CD4-positive, alpha-beta T cell treated with Interleukin-12 subunit alpha and Interleukin-12 subunit beta, for 1 hour (primary cell): ENCODE measurements around the gene SPHK2.
"Not testable (repeated sequence)": the region's sequence is repeated elsewhere in the genome, so short reads cannot be mapped to it uniquely, and the experiment has no call there.

ENCODE experiments used
- DNase-seq: peaks from one replicate; pipeline ENCODE4 v3.0.0-alpha.2; 2020

Gene SPHK2

DNA sequence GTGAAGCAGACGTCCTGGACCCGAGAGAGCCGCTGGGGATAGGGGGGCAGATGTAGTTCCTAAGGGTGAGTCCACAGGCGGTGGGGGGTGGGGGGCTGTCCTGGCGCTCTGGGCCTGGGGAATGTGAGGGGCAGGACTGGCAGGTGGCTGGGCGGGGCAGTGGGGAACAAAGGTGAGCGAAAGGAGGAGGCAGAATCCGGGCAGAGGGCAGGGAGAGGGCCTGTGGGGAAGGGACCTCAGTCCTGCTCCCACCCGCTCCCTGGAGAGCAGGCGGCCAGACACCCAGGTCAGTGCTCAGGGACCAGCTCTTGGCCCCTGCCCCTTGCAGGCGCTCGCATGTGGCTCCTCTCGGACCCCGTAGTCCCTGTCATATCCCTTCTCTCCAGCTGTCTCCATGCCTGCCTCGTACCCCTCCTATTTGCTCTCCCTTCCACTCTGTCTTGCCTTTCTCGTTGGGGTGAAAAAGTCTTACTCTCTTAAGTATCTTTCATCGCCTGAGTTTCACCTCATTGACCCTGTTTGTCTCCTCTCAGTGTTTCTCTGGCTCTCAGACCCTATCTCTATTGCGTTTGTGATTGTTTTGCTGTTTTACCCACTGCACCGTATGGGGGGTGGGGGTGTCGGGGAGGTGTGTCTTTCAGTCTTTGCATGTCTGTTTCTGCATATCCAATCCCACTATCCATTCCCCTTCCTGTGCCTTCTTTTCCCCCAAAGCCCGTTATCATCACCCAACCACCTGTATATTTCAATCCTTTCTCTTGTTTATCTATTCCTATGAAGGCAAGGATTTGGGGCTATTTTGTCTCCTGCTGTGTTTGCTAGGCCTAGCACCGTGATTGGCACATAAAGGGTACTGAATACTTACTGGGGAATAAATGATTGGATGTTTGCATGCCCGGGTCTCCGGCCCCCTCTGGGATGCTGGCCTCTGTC, 5.8 kb downstream of the SPHK2 start:
- no peak for DNase-seq

DNA sequence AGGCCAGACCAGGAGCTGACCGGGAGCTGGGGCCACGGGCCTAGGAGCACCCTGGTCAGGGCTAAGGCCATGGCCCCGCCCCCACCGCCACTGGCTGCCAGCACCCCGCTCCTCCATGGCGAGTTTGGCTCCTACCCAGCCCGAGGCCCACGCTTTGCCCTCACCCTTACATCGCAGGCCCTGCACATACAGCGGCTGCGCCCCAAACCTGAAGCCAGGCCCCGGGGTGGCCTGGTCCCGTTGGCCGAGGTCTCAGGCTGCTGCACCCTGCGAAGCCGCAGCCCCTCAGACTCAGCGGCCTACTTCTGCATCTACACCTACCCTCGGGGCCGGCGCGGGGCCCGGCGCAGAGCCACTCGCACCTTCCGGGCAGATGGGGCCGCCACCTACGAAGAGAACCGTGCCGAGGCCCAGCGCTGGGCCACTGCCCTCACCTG, 6.6 kb downstream of the SPHK2 start:
- DNase-seq = no peak

DNA sequence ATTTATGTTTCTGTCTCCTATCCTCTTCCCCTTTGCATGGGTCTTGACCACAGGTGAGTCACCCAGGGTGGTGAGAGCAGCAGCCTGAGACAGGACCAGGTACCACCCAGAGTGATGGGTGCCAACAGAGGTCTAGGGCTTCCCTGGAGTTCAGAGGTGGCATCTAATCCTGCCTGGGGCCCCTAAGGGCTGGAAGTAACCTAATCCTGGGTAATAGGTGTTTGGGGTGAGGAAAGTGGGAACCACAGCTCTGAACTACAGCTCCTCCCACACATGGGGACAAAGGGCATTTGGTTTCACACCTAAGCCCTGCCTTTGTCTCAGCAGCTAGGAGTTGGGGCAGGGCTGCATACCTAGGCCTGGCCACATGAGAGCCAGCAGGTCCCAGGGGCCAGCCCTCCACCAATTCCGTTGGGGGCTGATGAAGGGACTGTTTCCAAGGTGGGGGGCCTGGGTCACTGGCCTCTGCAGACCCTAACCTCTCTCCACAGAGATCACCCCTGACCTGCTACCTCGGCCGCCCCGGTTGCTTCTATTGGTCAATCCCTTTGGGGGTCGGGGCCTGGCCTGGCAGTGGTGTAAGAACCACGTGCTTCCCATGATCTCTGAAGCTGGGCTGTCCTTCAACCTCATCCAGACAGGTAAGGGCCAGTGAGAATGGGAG, 8.0 kb downstream of the SPHK2 start:
- no peak for DNase-seq

DNA sequence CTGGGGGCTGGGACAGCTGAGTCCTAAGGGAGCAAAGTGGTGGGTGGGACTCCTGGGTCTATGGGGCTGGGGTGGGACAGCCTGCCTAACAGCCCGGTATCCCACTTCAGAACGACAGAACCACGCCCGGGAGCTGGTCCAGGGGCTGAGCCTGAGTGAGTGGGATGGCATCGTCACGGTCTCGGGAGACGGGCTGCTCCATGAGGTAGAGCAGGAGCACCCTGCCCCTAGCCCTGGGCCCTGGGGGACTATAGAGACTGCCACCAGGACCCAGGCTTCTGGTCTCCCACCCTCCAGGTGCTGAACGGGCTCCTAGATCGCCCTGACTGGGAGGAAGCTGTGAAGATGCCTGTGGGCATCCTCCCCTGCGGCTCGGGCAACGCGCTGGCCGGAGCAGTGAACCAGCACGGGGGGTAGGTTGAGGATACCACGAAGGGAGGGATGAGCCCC, 8.6 kb downstream of the SPHK2 start:
- DNase-seq = no peak

DNA sequence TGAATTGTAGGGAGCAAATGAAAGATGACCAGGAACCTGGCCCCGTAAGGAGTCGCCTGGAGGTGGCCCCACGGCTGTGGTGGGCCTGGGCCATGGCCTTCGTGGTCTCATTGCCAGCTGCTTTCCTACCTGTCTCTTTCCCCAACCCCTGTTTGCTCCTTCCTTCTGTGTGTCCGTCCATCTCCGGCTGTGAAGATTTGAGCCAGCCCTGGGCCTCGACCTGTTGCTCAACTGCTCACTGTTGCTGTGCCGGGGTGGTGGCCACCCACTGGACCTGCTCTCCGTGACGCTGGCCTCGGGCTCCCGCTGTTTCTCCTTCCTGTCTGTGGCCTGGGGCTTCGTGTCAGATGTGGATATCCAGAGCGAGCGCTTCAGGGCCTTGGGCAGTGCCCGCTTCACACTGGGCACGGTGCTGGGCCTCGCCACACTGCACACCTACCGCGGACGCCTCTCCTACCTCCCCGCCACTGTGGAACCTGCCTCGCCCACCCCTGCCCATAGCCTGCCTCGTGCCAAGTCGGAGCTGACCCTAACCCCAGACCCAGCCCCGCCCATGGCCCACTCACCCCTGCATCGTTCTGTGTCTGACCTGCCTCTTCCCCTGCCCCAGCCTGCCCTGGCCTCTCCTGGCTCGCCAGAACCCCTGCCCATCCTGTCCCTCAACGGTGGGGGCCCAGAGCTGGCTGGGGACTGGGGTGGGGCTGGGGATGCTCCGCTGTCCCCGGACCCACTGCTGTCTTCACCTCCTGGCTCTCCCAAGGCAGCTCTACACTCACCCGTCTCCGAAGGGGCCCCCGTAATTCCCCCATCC, 9.4 kb downstream of the SPHK2 start:
- DNase-seq = no peak

DNA sequence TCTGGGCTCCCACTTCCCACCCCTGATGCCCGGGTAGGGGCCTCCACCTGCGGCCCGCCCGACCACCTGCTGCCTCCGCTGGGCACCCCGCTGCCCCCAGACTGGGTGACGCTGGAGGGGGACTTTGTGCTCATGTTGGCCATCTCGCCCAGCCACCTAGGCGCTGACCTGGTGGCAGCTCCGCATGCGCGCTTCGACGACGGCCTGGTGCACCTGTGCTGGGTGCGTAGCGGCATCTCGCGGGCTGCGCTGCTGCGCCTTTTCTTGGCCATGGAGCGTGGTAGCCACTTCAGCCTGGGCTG, 9.9 kb downstream of the SPHK2 start:
- DNase-seq = no peak

DNA sequence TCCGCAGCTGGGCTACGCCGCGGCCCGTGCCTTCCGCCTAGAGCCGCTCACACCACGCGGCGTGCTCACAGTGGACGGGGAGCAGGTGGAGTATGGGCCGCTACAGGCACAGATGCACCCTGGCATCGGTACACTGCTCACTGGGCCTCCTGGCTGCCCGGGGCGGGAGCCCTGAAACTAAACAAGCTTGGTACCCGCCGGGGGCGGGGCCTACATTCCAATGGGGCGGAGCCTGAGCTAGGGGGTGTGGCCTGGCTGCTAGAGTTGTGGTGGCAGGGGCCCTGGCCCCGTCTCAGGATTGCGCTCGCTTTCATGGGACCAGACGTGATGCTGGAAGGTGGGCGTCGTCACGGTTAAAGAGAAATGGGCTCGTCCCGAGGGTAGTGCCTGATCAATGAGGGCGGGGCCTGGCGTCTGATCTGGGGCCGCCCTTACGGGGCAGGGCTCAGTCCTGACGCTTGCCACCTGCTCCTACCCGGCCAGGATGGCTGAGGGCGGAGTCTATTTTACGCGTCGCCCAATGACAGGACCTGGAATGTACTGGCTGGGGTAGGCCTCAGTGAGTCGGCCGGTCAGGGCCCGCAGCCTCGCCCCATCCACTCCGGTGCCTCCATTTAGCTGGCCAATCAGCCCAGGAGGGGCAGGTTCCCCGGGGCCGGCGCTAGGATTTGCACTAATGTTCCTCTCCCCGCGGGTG, 10.4 kb downstream of the SPHK2 start:
- no peak for DNase-seq

DNA sequence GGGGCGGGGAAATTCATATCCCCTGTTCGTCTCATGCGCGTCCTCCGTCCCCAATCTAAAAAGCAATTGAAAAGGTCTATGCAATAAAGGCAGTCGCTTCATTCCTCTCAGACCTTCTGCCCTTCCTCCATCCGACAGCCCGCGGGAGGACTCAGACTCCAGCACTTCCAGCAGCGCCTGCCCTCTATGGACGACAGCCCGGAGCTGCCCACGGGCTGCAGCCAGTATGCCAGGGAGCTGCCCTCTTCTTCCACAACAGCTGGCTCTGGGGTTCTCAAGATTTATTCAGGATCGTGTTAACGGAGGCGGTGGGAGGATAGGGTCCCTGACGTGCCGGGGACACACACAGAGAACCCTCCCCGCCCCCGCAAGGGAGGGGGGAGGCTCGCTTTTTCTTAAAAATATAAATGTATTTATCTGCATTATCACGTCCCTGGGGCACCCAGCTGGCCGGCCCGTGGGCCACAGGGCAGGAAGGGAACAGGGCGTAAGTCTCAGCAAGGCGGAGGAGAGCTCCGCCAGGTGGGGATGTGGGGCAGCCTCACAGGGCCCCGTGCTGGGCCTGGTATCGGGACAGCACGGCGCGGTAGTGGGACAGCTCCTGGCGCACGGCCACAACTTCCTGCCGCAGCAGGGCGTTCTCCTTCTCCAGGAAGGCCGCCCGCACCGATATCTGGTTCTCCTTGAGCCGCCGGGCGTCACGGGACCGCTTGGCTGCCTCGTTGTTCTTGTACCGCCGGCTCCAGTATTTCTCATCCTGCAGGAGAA, 11.2 kb downstream of the SPHK2 start:
- no peak for DNase-seq

DNA sequence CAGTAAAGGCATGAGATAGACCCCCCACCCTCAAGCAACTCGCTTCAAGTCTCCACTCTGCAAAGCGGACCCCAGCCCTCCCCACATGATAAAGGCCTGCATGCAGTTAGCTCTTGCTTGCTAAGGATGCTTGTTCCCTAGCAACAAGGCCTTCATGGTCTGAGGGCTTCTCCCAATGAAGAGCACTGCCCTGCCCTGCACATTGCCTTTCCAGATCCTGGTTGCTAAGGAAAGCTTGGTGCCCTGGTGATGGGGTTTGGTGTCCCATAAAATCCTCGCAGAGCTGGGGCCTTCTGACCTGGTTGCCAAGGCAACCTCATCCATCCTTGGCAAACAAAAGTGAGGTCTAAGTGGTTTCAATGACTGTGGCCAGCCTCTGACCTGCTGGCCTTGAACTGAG, 11.9 kb downstream of the SPHK2 start:
- DNase-seq = no peak

DNA sequence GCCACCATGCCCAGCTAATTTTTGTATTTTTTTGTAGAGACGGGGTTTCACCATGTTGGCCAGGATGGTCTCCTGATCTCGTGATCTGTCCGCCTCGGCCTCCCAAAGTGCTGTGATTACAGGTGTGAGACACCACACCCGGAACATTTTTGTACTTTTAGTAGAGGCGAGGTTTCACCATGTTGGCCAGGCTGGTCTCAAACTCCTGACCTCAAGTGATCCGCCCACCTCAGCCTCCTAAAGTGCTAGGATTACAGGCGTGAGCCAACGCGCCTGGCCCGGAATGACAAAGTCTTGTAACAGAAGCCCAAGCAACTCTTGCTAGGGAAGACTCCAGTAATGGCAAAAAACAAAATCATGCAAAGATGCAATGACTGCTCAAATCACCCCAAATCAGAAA, 13.0 kb downstream of the SPHK2 start:
- DNase-seq = not testable (repeated sequence)

DNA sequence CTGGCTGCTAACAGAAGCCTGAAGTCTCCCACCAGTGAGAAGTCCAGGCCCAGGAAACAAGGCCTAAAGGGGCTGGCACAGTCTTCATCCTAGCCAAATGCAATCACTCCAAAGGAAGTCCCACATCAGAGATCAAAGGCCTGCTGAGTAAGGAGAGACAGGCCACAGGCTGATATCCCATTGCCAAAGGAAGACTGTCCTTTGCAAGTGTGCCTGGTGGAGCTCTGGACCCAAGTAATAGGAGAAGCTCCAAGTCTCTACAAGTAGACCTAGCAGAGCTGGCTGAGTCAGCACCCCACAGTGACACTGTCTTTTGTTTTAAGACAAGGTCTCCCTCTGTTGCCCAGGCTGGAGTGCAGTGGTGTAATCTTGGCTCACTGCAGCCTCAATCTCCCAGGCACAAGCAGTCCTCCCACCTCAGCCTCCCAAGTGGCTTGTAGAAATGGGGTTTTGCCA, 13.4 kb downstream of the SPHK2 start:
- DNase-seq = no peak

DNA sequence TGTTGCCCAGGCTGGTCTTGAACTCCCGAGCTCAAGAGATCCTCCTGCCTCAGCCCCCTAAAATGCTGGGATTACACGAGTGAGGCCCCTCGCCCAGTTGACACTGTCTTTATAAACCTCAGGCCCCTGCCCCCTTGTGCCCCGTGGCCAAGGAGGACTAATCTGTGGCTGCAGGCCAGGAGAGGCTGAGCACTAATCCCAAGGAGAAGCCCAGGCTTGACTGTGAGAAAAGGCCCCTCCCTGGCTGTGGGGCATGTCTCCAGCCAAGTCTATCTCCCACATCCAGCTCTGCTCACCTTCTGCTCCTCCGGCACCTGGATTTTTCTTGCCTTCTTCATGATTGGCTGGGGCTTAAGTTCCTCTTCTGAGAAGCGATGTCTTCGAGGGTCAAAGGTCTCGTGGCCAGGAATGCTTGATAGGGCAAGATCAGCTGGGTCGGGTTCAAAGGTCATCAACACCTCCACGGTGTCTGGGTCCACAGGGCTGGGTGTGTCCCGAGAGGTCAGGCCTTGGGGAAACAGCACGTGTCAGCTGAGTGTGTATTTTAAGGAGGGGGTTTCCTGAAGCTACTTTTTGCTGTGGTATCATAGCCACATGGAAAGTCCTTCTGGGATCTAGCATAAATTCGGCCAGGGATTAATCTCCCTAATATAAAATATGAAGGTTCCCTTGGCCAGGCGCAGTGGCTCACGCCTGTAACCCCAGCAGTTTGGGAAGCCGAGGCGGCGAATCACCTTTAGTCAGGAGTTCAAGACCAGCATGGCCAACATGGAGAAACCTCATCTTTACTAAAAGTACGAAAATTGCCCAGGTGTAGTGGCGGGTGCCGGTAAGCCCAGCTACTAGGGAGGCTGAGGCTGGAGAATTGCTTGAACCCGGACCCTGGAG, 14.1 kb downstream of the SPHK2 start:
- no peak for DNase-seq

DNA sequence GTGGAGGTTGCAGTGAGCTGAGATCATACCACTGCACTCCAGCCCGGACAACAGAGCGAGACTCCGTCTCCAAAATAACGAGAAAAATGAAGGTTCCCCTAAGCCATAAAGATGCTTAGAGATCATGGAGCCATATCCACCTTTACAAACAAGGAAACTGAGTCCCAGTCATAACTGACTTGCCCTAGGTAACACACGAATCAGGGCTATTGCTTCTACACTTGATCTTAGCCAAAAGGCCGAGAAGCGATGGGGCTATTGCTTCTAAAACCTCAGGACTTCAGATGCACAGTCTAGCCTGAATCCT, 14.7 kb downstream of the SPHK2 start:
- no peak for DNase-seq

DNA sequence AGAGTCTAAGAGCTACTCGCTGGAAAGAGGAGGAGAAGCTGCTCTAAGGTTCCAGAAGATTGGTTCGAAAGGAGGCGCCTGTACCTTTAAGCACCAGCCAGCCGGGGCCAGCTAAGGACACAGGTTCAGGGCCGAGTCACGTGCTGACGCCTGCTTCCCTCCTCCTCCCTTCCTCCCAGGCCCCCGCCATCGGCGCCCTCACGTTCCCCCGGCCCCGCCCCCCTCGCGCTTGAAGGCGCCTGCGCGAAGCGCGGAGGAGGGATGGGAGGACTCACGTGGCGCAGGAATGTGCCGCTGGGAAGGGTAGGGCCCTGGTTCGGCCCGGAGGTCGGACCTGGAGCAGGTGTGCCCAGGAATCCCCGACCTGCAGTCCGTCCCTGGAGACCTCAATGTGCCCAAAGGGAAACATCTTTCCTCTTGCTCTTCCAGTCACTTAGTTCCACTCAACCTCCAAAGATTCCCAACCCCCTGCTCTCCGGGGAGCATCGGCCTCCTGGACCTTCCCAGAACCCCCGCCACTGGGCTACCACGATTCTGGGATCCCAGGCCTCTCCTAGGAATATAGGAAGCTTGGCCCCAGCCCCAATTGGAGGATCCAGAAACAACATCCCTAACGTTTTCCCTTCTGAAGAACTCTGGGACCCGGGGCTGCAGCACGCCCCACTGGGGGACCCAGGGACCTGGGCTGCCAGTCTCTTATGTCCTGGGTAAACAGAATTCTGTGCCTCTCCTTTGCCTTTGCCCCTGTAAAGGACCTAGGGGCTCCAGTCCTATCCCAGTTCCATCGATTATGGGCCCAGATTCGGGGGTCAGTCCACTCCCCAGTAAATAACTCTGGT, 15.3 kb downstream of the SPHK2 start:
- DNase-seq = peak; percentile 93

DNA sequence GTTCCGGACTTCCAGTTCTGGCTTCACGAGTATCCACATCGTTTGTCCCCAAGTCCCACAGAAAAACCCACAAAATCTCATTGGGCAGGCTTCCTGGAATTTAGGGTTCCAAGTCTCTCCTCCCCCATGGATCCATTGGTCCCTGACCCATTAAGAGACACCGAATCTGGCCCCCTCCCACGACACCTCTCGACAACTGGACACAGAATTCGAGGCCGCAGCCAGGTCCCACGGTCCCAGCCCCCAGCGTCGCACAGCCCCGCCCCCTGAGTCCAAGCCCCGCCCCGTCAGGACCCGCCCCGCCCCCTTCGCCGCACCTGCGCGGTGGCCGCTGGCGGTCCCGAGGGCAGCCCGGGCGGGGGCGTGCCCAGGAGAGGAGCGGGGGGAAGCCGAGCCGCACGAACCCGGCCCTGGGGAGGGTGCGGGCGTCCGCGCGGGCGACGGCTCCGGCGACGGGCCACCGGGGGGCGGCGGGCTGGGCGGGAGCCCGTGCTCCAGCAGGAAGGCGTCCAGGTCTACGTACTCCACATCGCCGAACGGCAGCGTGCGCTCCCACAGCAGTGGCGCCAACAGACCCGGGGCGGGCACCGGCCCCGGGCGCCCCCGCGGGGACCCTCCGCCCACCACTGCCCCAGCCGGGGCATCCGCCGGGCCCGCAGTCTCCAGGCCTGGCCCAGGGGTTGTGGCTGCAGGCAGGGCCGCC, 16.1 kb downstream of the SPHK2 start:
- peak; percentile 77 for DNase-seq

DNA sequence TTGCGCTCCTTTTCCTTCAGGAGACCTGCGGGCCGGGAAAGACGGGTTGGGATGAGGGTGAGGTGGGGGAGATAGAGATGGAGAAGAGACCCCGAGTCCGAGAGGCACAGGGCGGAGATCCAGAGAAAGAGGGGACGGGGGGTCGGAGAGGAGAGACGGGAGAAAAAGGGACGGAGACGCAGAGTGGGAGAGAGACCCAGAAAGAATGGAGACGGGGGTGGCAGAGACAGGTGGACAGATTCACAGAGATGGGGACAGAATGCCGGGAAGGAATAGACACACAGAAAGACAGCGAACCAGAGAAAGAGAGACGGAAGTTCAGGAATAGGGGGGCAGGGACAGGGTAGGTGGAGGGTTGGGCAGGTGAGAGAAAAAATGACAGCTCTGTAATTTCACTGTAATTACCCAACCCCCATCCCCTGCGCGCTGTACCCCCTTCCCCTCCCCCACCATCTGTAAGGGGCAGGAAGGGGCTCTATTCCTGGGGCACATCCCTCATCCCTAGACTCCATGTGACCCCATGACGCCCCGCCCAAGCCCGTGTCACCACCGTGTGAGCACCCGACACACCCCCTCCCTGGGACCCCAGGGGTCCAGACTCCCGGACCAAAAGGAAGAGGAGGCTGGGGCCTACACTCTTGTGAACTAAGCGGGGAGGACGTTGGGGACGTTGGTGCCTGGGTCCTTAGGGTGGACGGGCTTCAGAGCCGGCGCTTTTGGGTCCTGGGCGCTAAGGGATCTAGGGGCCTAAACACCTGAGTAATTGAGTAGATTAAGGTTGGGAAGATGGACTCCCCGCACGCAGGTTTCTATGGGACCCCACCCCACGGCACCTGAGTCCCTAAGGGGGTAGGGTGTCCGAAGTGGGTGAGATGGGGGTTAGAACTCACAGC, 16.9 kb downstream of the SPHK2 start:
- no peak for DNase-seq

DNA sequence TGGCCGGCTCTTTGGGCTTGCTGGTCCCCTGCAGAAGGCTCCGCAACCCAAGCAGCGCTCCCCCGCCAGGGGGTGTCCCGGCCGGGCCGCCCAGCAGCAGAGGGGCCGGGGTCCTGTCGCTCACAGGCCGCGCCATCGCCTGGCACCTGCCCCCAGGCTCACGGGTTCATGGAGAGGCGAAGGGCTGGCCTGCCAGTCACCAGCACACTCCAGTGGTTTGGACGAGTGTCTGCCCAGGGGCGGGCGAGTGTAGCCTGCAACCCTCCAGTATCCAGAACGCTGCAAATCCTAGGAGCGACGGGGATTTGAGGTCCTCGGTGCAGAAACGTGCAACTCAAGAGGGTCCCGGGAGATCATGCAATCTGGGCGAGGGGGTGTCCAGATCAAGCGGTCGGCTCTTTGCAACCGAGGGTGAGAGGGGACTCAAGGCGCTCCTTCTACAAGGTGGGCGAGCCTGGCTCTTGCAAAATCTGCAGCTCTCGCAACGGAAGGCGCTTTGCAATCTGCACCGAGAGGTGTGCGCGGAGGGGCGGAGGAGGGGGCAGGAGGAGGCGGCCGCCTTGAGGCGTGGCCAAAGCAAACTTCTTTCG, 17.6 kb downstream of the SPHK2 start, which contains the start of gene DBP:
TSS of gene DBP (minus strand) at position 521 of the 590 bp plus-strand sequence. CDS start at position 136, 385 bp downstream.
- DNase-seq = no peak

DNA sequence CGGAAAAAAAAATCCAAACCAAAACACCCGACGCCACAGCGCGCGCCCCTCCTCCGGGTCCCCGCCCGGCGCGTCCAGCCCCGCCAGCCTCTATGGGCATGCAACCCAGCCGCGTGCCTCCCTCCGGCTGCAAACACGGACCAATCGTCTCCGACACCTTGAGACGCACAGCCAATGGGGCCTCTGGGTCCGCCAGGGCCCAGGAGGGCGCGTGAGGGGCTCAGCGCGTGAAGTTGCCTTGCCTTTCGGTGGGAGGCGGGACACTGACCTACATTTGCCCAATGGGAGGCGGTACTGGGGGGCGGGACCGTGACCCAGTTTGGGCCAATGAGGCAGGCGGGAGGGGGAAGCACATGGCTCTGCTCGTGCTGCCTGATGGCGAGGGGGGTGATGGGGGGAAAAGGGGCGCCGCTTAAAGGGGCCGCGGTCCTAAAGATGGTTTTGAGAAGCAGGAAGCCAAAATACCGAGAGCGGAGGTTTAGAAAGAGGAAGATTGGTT, 18.2 kb downstream of the SPHK2 start:
- peak; percentile 100 for DNase-seq
